GM12872 (cell line): Measurements from ENCODE around the gene BDKRB2.

ENCODE experiments used
- TF ChIP-seq, protein P1 (sequence below): IDR thresholded peaks from 3 replicates; pipeline ENCODE4 v1.5.1; 2011; ENCODE audit warnings: low read depth, mild to moderate bottlenecking, low read length, moderate library complexity; ENCODE audit not compliant: insufficient read depth

BDKRB2 gene

GRCh38 chr14:96197163-96197852, 7.3 kb upstream of the BDKRB2 start:
- TF ChIP-seq, protein P1, sequence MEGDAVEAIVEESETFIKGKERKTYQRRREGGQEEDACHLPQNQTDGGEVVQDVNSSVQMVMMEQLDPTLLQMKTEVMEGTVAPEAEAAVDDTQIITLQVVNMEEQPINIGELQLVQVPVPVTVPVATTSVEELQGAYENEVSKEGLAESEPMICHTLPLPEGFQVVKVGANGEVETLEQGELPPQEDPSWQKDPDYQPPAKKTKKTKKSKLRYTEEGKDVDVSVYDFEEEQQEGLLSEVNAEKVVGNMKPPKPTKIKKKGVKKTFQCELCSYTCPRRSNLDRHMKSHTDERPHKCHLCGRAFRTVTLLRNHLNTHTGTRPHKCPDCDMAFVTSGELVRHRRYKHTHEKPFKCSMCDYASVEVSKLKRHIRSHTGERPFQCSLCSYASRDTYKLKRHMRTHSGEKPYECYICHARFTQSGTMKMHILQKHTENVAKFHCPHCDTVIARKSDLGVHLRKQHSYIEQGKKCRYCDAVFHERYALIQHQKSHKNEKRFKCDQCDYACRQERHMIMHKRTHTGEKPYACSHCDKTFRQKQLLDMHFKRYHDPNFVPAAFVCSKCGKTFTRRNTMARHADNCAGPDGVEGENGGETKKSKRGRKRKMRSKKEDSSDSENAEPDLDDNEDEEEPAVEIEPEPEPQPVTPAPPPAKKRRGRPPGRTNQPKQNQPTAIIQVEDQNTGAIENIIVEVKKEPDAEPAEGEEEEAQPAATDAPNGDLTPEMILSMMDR: no peak

GRCh38 chr14:96197969-96198368, 6.7 kb upstream of the BDKRB2 start:
- TF ChIP-seq, protein P1: no peak

GRCh38 chr14:96198430-96199130, 6.1 kb upstream of the BDKRB2 start:
- TF ChIP-seq, protein P1: no peak

- TF ChIP-seq, protein P1: no peak
Observed at GRCh38 chr14:96201157-96201556, 3.5 kb upstream of the BDKRB2 start.

- TF ChIP-seq, protein P1: no peak
Observed at GRCh38 chr14:96201965-96202364, 2.7 kb upstream of the BDKRB2 start.

DNA sequence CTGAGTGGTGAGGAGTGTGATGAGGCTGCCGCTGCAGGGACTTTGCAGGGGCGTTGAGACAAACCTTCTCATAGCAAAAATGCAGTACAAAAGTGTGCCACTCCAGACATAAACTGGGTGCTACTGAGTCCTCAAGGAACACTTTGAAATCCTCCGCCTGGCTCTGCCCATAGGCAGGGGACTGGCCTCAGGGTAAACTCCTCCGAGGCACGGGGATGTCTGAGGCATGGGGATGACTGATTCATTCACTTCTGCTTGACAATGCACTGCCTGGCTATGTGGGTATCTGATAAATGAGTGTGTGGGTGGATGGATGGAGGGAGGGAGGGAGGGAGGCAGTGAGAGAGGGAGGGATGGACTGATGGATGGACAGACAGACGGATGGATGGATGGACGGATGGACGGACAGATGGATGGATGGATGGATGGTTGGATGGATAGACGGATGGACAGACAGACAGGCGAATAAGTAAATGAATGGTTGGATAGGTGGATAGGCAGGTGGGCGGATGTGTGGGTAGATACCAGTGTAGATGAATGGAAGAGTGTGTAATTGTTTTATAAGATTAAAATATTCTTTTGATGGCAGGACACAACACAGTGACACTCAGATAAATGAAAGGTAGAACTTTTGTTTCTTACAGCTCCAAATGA, 2.1 kb upstream of the BDKRB2 start:
- TF ChIP-seq, protein P1: no peak

DNA sequence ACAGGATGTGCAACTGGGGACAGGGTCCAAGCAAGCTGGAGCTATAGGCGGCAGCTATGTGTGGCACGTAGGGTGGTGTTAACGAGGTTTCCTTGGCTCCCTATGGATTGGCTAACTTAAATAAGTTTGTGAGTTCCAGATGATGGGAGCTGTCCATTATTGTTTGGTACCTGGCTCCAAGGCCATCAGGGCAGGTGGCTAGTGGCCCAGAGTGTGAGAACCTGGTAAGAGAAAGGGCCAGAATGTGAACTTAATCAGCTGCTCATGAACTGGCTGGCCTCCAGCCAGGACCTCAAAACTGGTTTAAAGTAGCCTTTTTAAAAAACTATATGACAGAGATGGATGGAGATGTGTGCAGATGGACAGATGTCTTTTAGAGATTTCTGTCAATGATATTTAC, 1.5 kb upstream of the BDKRB2 start:
- TF ChIP-seq, protein P1: no peak
